ENCODE measurements around the gene XXYLT1.
"Not testable (repeated sequence)": the region's sequence is repeated elsewhere in the genome, so short reads cannot be mapped to it uniquely, and the experiment has no call there.

Gene XXYLT1

GRCh38 chr3:195226445-195226844 lies 44.5 kb downstream of the XXYLT1 start:
- DNase-seq: no peak

- DNase-seq: no peak
Observed at GRCh38 chr3:195224980-195225580, 45.9 kb downstream of the XXYLT1 start.

- DNase-seq: no peak
Observed at GRCh38 chr3:195224156-195224979, 46.6 kb downstream of the XXYLT1 start.

GRCh38 chr3:195221876-195222617 lies 48.9 kb downstream of the XXYLT1 start:
- no peak for DNase-seq

GRCh38 chr3:195221015-195221853 lies 49.7 kb downstream of the XXYLT1 start:
- no peak for DNase-seq

- DNase-seq: no peak
Observed at GRCh38 chr3:195219351-195220230, 51.4 kb downstream of the XXYLT1 start.

GRCh38 chr3:195218331-195218730 lies 52.6 kb downstream of the XXYLT1 start:
- not testable (repeated sequence) for DNase-seq

GRCh38 chr3:195215576-195215975 lies 55.4 kb downstream of the XXYLT1 start:
- DNase-seq: not testable (repeated sequence)

GRCh38 chr3:195214381-195214780 lies 56.6 kb downstream of the XXYLT1 start:
- no peak for DNase-seq

- DNase-seq: no peak
Observed at GRCh38 chr3:195213639-195214315, 57.2 kb downstream of the XXYLT1 start.

GRCh38 chr3:195212749-195213375 lies 58.1 kb downstream of the XXYLT1 start:
- no peak for DNase-seq

- no peak for DNase-seq
Observed at GRCh38 chr3:195212033-195212748, 58.8 kb downstream of the XXYLT1 start.

GRCh38 chr3:195210266-195210973 lies 60.5 kb downstream of the XXYLT1 start:
- DNase-seq: peak; percentile 59

GRCh38 chr3:195209847-195210265 lies 61.1 kb downstream of the XXYLT1 start:
- DNase-seq: peak; percentile 59

- no peak for DNase-seq
Observed at GRCh38 chr3:195209083-195209846, 61.7 kb downstream of the XXYLT1 start.

- DNase-seq: no peak
Observed at GRCh38 chr3:195208631-195209030, 62.3 kb downstream of the XXYLT1 start.

- no peak for DNase-seq
Observed at GRCh38 chr3:195208183-195208582, 62.8 kb downstream of the XXYLT1 start.

GRCh38 chr3:195207731-195208130 lies 63.2 kb downstream of the XXYLT1 start:
- DNase-seq: no peak

Data from DMS 273 treated with DMSO at 0.1 percent for 48 hours (cell line).